Neural crest cell (in vitro differentiated cells): ENCODE data around the gene ASIC2. TPM values are rescaled to one million over a fixed set of nuclear protein-coding genes. Genes with fewer than 3 reads are reported as not detected.

ENCODE experiments used
- DNase-seq: peaks from one replicate; pipeline ENCODE4 v3.0.0; 2021; ENCODE audit warnings: low read depth, mixed read lengths, low spot score
- H3K27ac Mint-ChIP-seq: one replicate; pipeline ENCODE4 v1.8.0; 2021; ENCODE audit warnings: mild to moderate bottlenecking, mixed read lengths; ENCODE audit not compliant: unreplicated experiment
- H3K27me3 Mint-ChIP-seq: 2 replicates; pipeline ENCODE4 v1.8.0; 2021; ENCODE audit warnings: low read depth, mild to moderate bottlenecking, mixed read lengths
- H3K36me3 Mint-ChIP-seq: 2 replicates; pipeline ENCODE4 v1.8.0; 2021; ENCODE audit warnings: low read depth, mild to moderate bottlenecking, mixed read lengths
- H3K4me1 Mint-ChIP-seq: 2 replicates; pipeline ENCODE4 v1.8.0; 2021; ENCODE audit warnings: mixed read lengths
- H3K4me3 Mint-ChIP-seq: one replicate; pipeline ENCODE4 v1.8.0; 2021; ENCODE audit warnings: mild to moderate bottlenecking, mixed read lengths
- H3K9me3 Mint-ChIP-seq: 2 replicates; pipeline ENCODE4 v1.8.0; 2021; ENCODE audit warnings: mixed read lengths
- total RNA-seq: library from RNA; stranded (reverse); gene quantifications from 2 replicates; pipeline ENCODE4 v1.2.1, GENCODE V29; 2021
- TF ChIP-seq, protein P1 (sequence below): fragments of 200-600 bp; sonication (generic); conservative IDR thresholded peaks from 2 replicates; pipeline ENCODE4 v1.5.0; 2021; ENCODE audit warnings: antibody characterized with exemption, mild to moderate bottlenecking

The ASIC2 gene
- total RNA-seq, 1 donor from 2014 or later, result 0.12 TPM

DNA sequence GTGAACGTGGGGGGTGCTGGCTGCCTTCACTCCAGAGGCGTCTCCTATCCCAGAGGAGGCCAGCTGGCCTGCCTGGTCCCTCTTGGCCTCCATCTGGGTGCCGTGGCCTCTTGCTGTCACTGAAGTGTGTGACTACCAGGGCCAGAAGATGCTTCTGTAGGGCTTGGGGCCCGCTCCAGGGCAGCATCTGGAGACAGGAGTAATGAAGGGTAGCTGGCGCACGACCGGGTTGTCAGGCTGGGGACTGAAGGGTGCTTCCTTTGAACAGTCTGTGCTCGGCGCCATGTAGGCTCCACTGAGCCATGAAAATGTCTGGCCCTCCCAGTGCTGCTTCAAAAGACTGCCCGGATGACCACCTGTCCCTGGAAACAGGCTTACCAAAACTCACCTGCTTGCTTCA, 31.3 kb downstream of the ASIC2 start:
- no peaks in the 10 kb centered on the region for H3K9me3 Mint-ChIP-seq
- DNase-seq, result no peak
- no peak overlapping the region for H3K27ac Mint-ChIP-seq
- TF ChIP-seq, protein P1, sequence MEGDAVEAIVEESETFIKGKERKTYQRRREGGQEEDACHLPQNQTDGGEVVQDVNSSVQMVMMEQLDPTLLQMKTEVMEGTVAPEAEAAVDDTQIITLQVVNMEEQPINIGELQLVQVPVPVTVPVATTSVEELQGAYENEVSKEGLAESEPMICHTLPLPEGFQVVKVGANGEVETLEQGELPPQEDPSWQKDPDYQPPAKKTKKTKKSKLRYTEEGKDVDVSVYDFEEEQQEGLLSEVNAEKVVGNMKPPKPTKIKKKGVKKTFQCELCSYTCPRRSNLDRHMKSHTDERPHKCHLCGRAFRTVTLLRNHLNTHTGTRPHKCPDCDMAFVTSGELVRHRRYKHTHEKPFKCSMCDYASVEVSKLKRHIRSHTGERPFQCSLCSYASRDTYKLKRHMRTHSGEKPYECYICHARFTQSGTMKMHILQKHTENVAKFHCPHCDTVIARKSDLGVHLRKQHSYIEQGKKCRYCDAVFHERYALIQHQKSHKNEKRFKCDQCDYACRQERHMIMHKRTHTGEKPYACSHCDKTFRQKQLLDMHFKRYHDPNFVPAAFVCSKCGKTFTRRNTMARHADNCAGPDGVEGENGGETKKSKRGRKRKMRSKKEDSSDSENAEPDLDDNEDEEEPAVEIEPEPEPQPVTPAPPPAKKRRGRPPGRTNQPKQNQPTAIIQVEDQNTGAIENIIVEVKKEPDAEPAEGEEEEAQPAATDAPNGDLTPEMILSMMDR, result no peak
- peaks cover 51% of the 10 kb centered on the region for H3K27me3 Mint-ChIP-seq
- H3K4me3 Mint-ChIP-seq, result no peak overlapping the region
- no peaks in the 10 kb centered on the region for H3K4me1 Mint-ChIP-seq
- no peaks in the 10 kb centered on the region for H3K36me3 Mint-ChIP-seq

GRCh38 chr17:33260638-33261037, 32.5 kb downstream of the ASIC2 start:
- H3K4me3 Mint-ChIP-seq, result no peak overlapping the region
- H3K27ac Mint-ChIP-seq, result no peak overlapping the region
- H3K9me3 Mint-ChIP-seq, result no peaks in the 10 kb centered on the region
- H3K36me3 Mint-ChIP-seq, result no peaks in the 10 kb centered on the region
- no peaks in the 10 kb centered on the region for H3K4me1 Mint-ChIP-seq
- TF ChIP-seq, protein P1, result no peak
- DNase-seq, result no peak
- peaks cover 45% of the 10 kb centered on the region for H3K27me3 Mint-ChIP-seq

DNA sequence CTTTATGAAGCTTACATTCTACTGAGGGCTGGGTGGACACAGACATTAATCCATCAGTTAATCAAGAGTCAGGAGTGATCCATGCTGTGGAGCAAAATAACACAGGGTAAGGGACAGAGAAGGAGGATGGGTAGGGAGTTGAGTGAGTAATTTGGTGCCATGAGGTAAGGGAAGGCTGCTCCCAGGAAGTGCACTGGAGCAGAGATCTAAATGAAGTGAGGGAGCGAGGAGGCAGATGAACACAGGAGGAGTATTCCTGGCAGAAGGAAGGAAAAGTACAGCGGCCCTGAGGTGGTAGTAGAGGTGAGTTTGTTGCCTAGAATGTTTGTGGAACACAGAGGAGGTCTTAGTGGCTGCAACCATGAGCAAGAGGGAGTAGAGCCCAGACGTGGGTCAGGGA, 34.8 kb downstream of the ASIC2 start:
- no peaks in the 10 kb centered on the region for H3K4me1 Mint-ChIP-seq
- H3K27me3 Mint-ChIP-seq, result peaks cover 50% of the 10 kb centered on the region
- TF ChIP-seq, protein P1, result no peak
- H3K36me3 Mint-ChIP-seq, result no peaks in the 10 kb centered on the region
- H3K27ac Mint-ChIP-seq, result no peak overlapping the region
- no peak for DNase-seq
- H3K4me3 Mint-ChIP-seq, result no peak overlapping the region
- H3K9me3 Mint-ChIP-seq, result no peaks in the 10 kb centered on the region

DNA sequence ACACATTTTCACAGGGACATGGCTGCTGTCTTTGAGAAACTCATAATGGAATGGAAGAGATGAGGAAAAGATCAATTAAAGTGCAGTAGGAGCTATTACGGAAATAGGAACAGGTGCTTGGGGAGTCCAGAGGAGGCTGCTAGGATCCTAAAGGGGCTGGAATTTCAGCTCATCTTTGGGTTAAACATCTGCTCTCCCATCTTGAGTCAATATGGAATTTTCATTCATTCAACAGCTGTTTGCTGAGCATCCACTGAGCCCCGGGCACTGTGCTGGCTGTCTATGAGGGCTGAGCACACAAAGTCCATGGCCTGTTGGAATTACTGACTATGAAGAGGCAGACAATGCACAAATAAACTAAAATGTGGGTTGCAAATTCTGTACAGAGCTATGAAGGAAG, 47.9 kb downstream of the ASIC2 start:
- Mint-ChIP-seq H3K36me3 (no peaks in the 10 kb centered on the region), H3K4me3 (no peak overlapping the region), H3K27me3 (peaks cover 48% of the 10 kb centered on the region), H3K9me3 (no peaks in the 10 kb centered on the region), H3K27ac (no peak overlapping the region), H3K4me1 (no peaks in the 10 kb centered on the region)
- DNase-seq, result no peak
- TF ChIP-seq, protein P1, result no peak

DNA sequence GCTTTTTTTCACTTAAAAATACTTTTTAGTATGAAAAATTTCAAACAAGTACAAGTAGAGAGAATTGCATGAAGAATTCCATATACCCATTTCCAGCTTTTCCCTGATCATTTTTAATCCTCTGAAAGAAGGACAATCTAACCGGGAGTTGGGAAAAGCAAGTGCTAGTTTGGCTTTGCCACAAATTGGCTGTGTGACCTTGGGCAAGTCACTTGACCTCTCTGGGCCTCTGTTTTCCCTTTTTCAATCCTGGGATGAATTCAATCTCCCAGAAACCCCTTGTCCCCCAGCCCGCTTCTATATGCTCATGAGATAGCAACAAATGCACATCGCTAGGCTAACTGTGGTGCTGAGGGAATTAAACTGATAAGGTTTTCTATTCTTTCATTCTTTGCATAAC, 49.4 kb downstream of the ASIC2 start:
- TF ChIP-seq, protein P1, result no peak
- Mint-ChIP-seq H3K4me1 (no peaks in the 10 kb centered on the region), H3K9me3 (no peaks in the 10 kb centered on the region), H3K27ac (no peak overlapping the region), H3K4me3 (no peak overlapping the region), H3K36me3 (no peaks in the 10 kb centered on the region), H3K27me3 (peaks cover 50% of the 10 kb centered on the region)
- DNase-seq, result no peak
